Measurements from ENCODE around the gene LY6G6C. TPM values are rescaled to one million over a fixed set of nuclear protein-coding genes. Genes with fewer than 3 reads are reported as not detected.

The LY6G6C gene
- total RNA-seq, 1 donor from 2014 or later, result not detected

- Mint-ChIP-seq H3K36me3 (peaks cover 2% of the 10 kb centered on the region), H3K9me3 (no peaks in the 10 kb centered on the region), H3K4me1 (peaks cover 14% of the 10 kb centered on the region), H3K4me3 (no peak overlapping the region), H3K27me3 (ENCODE audit: insufficient read depth, low read depth) (peaks cover 2% of the 10 kb centered on the region), H3K27ac (peak overlapping the region; percentile 60)
- H3K4me2 ChIP-seq, result no peak overlapping the region
- DNase-seq (ENCODE audit: low spot score), result no peak
- H3K4me1 ChIP-seq, result peaks cover 14% of the 10 kb centered on the region
- H3K27ac ChIP-seq, result no peak overlapping the region
- no peaks in the 10 kb centered on the region for H3K9me3 ChIP-seq (ENCODE audit: low read depth)
- TF ChIP-seq EZH2phosphoT487 (IDR thresholded peaks at IDR 0.05) (no peak), EZH2 (IDR thresholded peaks at IDR 0.05) (no peak), CTCF (IDR thresholded peaks at IDR 0.05) (no peak)
- no peaks in the 10 kb centered on the region for H3K36me3 ChIP-seq
- H3K27me3 ChIP-seq, result no peaks in the 10 kb centered on the region
- no peak overlapping the region for H3K9ac ChIP-seq
- no peak overlapping the region for H2AFZ ChIP-seq (replicated peaks)
- H3K79me2 ChIP-seq (ENCODE audit: low read depth), result no peaks in the 10 kb centered on the region
- H3K4me3 ChIP-seq, result no peak overlapping the region
- H3F3A ChIP-seq (ENCODE audit: low read depth), result peaks cover 11% of the 10 kb centered on the region
- no peaks in the 10 kb centered on the region for H4K20me1 ChIP-seq (ENCODE audit: low read depth)
Measured at GRCh38 chr6:31768363-31769257, 47.1 kb upstream of the LY6G6C start.

GRCh38 chr6:31767096-31767645, 45.6 kb upstream of the LY6G6C start:
- H3K4me2 ChIP-seq, result no peak overlapping the region
- H4K20me1 ChIP-seq (ENCODE audit: low read depth), result no peaks in the 10 kb centered on the region
- H3K9me3 ChIP-seq (ENCODE audit: low read depth), result no peaks in the 10 kb centered on the region
- H3K4me3 ChIP-seq, result no peak overlapping the region
- no peaks in the 10 kb centered on the region for H3K36me3 ChIP-seq
- peaks cover 26% of the 10 kb centered on the region for H3K4me1 Mint-ChIP-seq
- H3K27ac ChIP-seq, result no peak overlapping the region
- H3K9me3 Mint-ChIP-seq, result no peaks in the 10 kb centered on the region
- no peaks in the 10 kb centered on the region for H3K27me3 ChIP-seq
- no peak overlapping the region for H3K9ac ChIP-seq
- no peak overlapping the region for H2AFZ ChIP-seq (replicated peaks)
- no peak for DNase-seq (ENCODE audit: low spot score)
- no peaks in the 10 kb centered on the region for H3K79me2 ChIP-seq (ENCODE audit: low read depth)
- peaks cover 18% of the 10 kb centered on the region for H3F3A ChIP-seq (ENCODE audit: low read depth)
- no peak overlapping the region for H3K27ac Mint-ChIP-seq
- peaks cover 23% of the 10 kb centered on the region for H3K4me1 ChIP-seq
- peaks cover 6% of the 10 kb centered on the region for H3K36me3 Mint-ChIP-seq
- H3K4me3 Mint-ChIP-seq, result no peak overlapping the region
- TF ChIP-seq EZH2 (IDR thresholded peaks at IDR 0.05) (no peak), EZH2phosphoT487 (IDR thresholded peaks at IDR 0.05) (no peak), CTCF (IDR thresholded peaks at IDR 0.05) (no peak)
- peaks cover 2% of the 10 kb centered on the region for H3K27me3 Mint-ChIP-seq (ENCODE audit: insufficient read depth, low read depth)

GRCh38 chr6:31765910-31766794, 44.6 kb upstream of the LY6G6C start:
- Histone ChIP-seq H3K4me1 (peaks cover 23% of the 10 kb centered on the region), H4K20me1 (ENCODE audit: low read depth) (no peaks in the 10 kb centered on the region), H3K9me3 (ENCODE audit: low read depth) (no peaks in the 10 kb centered on the region), H3K9ac (no peak overlapping the region), H2AFZ (replicated peaks) (no peak overlapping the region), H3K79me2 (ENCODE audit: low read depth) (no peaks in the 10 kb centered on the region), H3K27me3 (no peaks in the 10 kb centered on the region), H3K4me3 (no peak overlapping the region), H3K4me2 (peak overlapping the region; percentile 37), H3K36me3 (no peaks in the 10 kb centered on the region), H3F3A (ENCODE audit: low read depth) (peaks cover 18% of the 10 kb centered on the region), H3K27ac (no peak overlapping the region)
- DNase-seq (ENCODE audit: low spot score), result peak; percentile 35
- Mint-ChIP-seq H3K27me3 (ENCODE audit: insufficient read depth, low read depth) (peaks cover 3% of the 10 kb centered on the region), H3K9me3 (no peaks in the 10 kb centered on the region), H3K4me3 (no peak overlapping the region), H3K27ac (no peak overlapping the region), H3K36me3 (peaks cover 12% of the 10 kb centered on the region), H3K4me1 (peaks cover 32% of the 10 kb centered on the region)
- TF ChIP-seq EZH2phosphoT487 (IDR thresholded peaks at IDR 0.05) (no peak), CTCF (IDR thresholded peaks at IDR 0.05) (no peak), EZH2 (IDR thresholded peaks at IDR 0.05) (no peak)

Data from neural progenitor cell (in vitro differentiated cells).